Suppressor macrophage (primary cell): ENCODE measurements around the gene SLC25A29.

Experiments
- DNase-seq, 4 experiments: peaks; one replicate each; pipeline ENCODE4 v3.0.0-alpha.2; 2020 to 2022

The SLC25A29 gene

GRCh38 chr14:100281286-100282082 is 24.8 kb downstream of the SLC25A29 start:
- no peak for DNase-seq

GRCh38 chr14:100279563-100279962 is 26.7 kb downstream of the SLC25A29 start:
- no peak for DNase-seq

GRCh38 chr14:100279133-100279532 is 27.1 kb downstream of the SLC25A29 start:
- no peak for DNase-seq

GRCh38 chr14:100278702-100279101 is 27.5 kb downstream of the SLC25A29 start:
- DNase-seq, result peak; percentile 36 to 63 (median 52)

- DNase-seq, result peak in 2 of 4 experiments; percentile 24 to 31
Observed at GRCh38 chr14:100275214-100275613, 31.0 kb downstream of the SLC25A29 start.

- no peak for DNase-seq
Observed at GRCh38 chr14:100274250-100274649, 32.0 kb downstream of the SLC25A29 start.

- DNase-seq, result peak in 3 of 4 experiments; percentile 21 to 39 (median 33)
Observed at GRCh38 chr14:100271247-100271939, 34.9 kb downstream of the SLC25A29 start.

GRCh38 chr14:100268591-100269207 is 37.5 kb downstream of the SLC25A29 start:
- DNase-seq, result no peak

- DNase-seq, result no peak
Observed at GRCh38 chr14:100267990-100268389, 38.3 kb downstream of the SLC25A29 start.

GRCh38 chr14:100263141-100263540 is 43.1 kb downstream of the SLC25A29 start:
- DNase-seq, result no peak

GRCh38 chr14:100262545-100262944 is 43.7 kb downstream of the SLC25A29 start:
- no peak for DNase-seq

GRCh38 chr14:100261621-100262020 is 44.6 kb downstream of the SLC25A29 start:
- DNase-seq, result no peak

GRCh38 chr14:100256339-100256895 is 49.8 kb downstream of the SLC25A29 start:
- no peak for DNase-seq

GRCh38 chr14:100252684-100253083 is 53.6 kb downstream of the SLC25A29 start:
- no peak for DNase-seq

GRCh38 chr14:100250732-100251465 is 55.3 kb downstream of the SLC25A29 start:
- no peak for DNase-seq

- peak; percentile 49 to 65 (median 59) for DNase-seq
Observed at GRCh38 chr14:100246809-100247428, 59.3 kb downstream of the SLC25A29 start.

- no peak for DNase-seq
Observed at GRCh38 chr14:100243020-100243419, 63.2 kb downstream of the SLC25A29 start.

GRCh38 chr14:100241279-100241678 is 65.0 kb downstream of the SLC25A29 start:
- DNase-seq, result peak in 1 of 4 experiments; percentile 8
